GM21576 (cell line): ENCODE results near the gene GSTO2.

Experiments
- ATAC-seq: cut with Tn5 transposase; IDR thresholded peaks from one replicate; pipeline ENCODE4 v1.9.1; 2021; ENCODE audit warnings: mild to moderate bottlenecking, moderate library complexity; ENCODE audit not compliant: unreplicated experiment

Gene GSTO2

GRCh38 chr10:104337985-104338735 lies 69.2 kb downstream of the GSTO2 start, which contains the start of gene ITPRIP:
TSS of gene ITPRIP (minus strand) at chr10:104338465. CDS start at chr10:104316051, 22,414 bp downstream.
- peak; percentile 49 for ATAC-seq

GRCh38 chr10:104339469-104340110 lies 70.6 kb downstream of the GSTO2 start:
- no peak for ATAC-seq

- ATAC-seq: no peak
Measured at GRCh38 chr10:104340111-104340526, 71.1 kb downstream of the GSTO2 start.

GRCh38 chr10:104340641-104341040 lies 71.7 kb downstream of the GSTO2 start:
- no peak for ATAC-seq

- no peak for ATAC-seq
Measured at GRCh38 chr10:104342941-104343411, 74.0 kb downstream of the GSTO2 start.

GRCh38 chr10:104344219-104344618 lies 75.2 kb downstream of the GSTO2 start:
- ATAC-seq: no peak

- ATAC-seq: no peak
Measured at GRCh38 chr10:104345515-104345914, 76.5 kb downstream of the GSTO2 start.

GRCh38 chr10:104345941-104346340 lies 77.0 kb downstream of the GSTO2 start:
- no peak for ATAC-seq

- ATAC-seq: no peak
Measured at GRCh38 chr10:104347295-104348045, 78.5 kb downstream of the GSTO2 start.

GRCh38 chr10:104348601-104349000 lies 79.6 kb downstream of the GSTO2 start:
- no peak for ATAC-seq

GRCh38 chr10:104349623-104350126 lies 80.7 kb downstream of the GSTO2 start:
- peak; percentile 64 for ATAC-seq

GRCh38 chr10:104350127-104350635 lies 81.2 kb downstream of the GSTO2 start:
- ATAC-seq: peak; percentile 39

- ATAC-seq: no peak
Measured at GRCh38 chr10:104351061-104351702, 82.2 kb downstream of the GSTO2 start.

GRCh38 chr10:104351919-104352318 lies 82.9 kb downstream of the GSTO2 start:
- no peak for ATAC-seq

- peak; percentile 61 for ATAC-seq
Measured at GRCh38 chr10:104353325-104354048, 84.5 kb downstream of the GSTO2 start, which contains the start of gene CFAP58. TSS of gene CFAP58 (plus strand) at chr10:104353833. CDS start at chr10:104353898, 65 bp downstream.
